Erythroblast (primary cell): ENCODE data around the gene TCEAL3.

Experiments used
- GATA1 ChIP-seq: IDR thresholded peaks from 2 replicates; pipeline ENCODE4 v1.6.1; 2011; ENCODE audit warnings: low read depth, mild to moderate bottlenecking, control low read depth, low read length, moderate library complexity
- POLR2A ChIP-seq: IDR thresholded peaks from 2 replicates; pipeline ENCODE4 v1.6.1; 2011; ENCODE audit warnings: mild to moderate bottlenecking, low read length

DNA sequence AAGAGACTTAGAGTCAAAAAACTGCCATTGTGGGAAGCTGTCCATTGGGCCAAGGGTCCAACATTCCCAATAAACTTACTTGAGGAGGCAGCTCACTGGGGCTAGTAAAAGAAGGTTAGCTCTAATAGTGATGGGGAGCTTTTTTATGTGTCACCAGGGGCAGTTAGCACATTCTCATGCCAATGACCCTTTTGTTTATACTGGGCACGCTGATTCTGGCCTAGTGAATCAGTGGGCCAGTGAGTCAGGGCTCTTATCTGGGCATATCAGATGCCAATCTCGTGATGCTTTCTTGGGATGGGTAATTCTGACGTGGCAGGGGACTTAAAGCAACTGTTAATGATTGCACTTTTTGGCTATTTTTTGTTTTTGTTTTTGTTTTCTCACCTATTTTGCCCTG is 48.9 kb downstream of the TCEAL3 start:
- no peak for TF ChIP-seq POLR2A
- TF ChIP-seq GATA1: no peak
